Mucosa of rectum (tissue), 2 donors: ENCODE results near the gene ZBTB17.

Source experiments
- H3K27ac ChIP-seq, 2 donors: one replicate each; pipeline ENCODE4 v1.7.0; 2013; ENCODE audit warnings: inconsistent platforms in 2 of 2, low read depth in 2 of 2, low read length in 2 of 2
- H3K27me3 ChIP-seq, 2 donors: one replicate each; pipeline ENCODE4 v1.7.0; 2013; ENCODE audit warnings: low read length in 2 of 2; ENCODE audit not compliant: control insufficient read depth in 2 of 2, insufficient read depth in 2 of 2
- H3K36me3 ChIP-seq, 2 donors: one replicate each; pipeline ENCODE4 v1.7.0; 2013; ENCODE audit warnings: low read length in 2 of 2; ENCODE audit not compliant: control insufficient read depth in 2 of 2, insufficient read depth in 2 of 2
- H3K4me1 ChIP-seq, 2 donors: one replicate each; pipeline ENCODE4 v1.7.0; 2013; ENCODE audit warnings: low read length in 2 of 2, mild to moderate bottlenecking in 1 of 2; ENCODE audit not compliant: control insufficient read depth in 2 of 2, insufficient read depth in 2 of 2
- H3K4me3 ChIP-seq, 2 donors: one replicate each; pipeline ENCODE4 v1.7.0; 2013; ENCODE audit warnings: low read length in 2 of 2
- H3K9ac ChIP-seq, 2 donors: one replicate each; pipeline ENCODE4 v1.7.0; 2013; ENCODE audit warnings: low read length in 2 of 2, low read depth in 1 of 2, mild to moderate bottlenecking in 1 of 2
- H3K9me3 ChIP-seq, 2 donors: one replicate each; pipeline ENCODE4 v1.7.0; 2013; ENCODE audit warnings: low read length in 2 of 2; ENCODE audit not compliant: control insufficient read depth in 2 of 2
- donor health status: healthy.
- donor health status: Normal muscosa, but diverticular disease.

The ZBTB17 gene

GRCh38 chr1:15942661-15943327 lies 33.1 kb downstream of the ZBTB17 start:
- Histone ChIP-seq H3K4me3 (no peak overlapping the region), H3K36me3 (peaks cover 80 to 84% of the 10 kb centered on the region in 2 donors), H3K9ac (no peak overlapping the region), H3K4me1 (peaks cover 4 to 8% of the 10 kb centered on the region in 2 donors), H3K9me3 (no peaks in the 10 kb centered on the region), H3K27me3 (no peaks in the 10 kb centered on the region), H3K27ac (no peak overlapping the region)

- Histone ChIP-seq H3K9me3 (no peaks in the 10 kb centered on the region), H3K27ac (no peak overlapping the region), H3K9ac (no peak overlapping the region), H3K27me3 (no peaks in the 10 kb centered on the region), H3K4me1 (peaks cover 4 to 8% of the 10 kb centered on the region in 2 donors), H3K4me3 (no peak overlapping the region), H3K36me3 (peaks cover 80 to 84% of the 10 kb centered on the region in 2 donors)
These were observed 33.8 kb downstream of the ZBTB17 start for GRCh38 chr1:15941899-15942660.

GRCh38 chr1:15941044-15941840 lies 34.7 kb downstream of the ZBTB17 start:
- Histone ChIP-seq H3K4me1 (peaks cover 4 to 8% of the 10 kb centered on the region in 2 donors), H3K27me3 (no peaks in the 10 kb centered on the region), H3K9me3 (no peaks in the 10 kb centered on the region), H3K9ac (no peak overlapping the region), H3K36me3 (peaks cover 76 to 81% of the 10 kb centered on the region in 2 donors), H3K27ac (no peak overlapping the region), H3K4me3 (no peak overlapping the region)

- Histone ChIP-seq H3K27ac (no peak overlapping the region), H3K36me3 (peaks cover 72 to 81% of the 10 kb centered on the region in 2 donors), H3K9me3 (no peaks in the 10 kb centered on the region), H3K4me3 (no peak overlapping the region), H3K4me1 (peaks cover 4 to 8% of the 10 kb centered on the region in 2 donors), H3K27me3 (no peaks in the 10 kb centered on the region), H3K9ac (no peak overlapping the region)
These were observed 35.5 kb downstream of the ZBTB17 start for GRCh38 chr1:15940110-15941043.

- Histone ChIP-seq H3K9me3 (no peaks in the 10 kb centered on the region), H3K27me3 (no peaks in the 10 kb centered on the region), H3K4me3 (no peak overlapping the region), H3K4me1 (peaks cover 4 to 8% of the 10 kb centered on the region in 2 donors), H3K36me3 (peaks cover 74 to 82% of the 10 kb centered on the region in 2 donors), H3K27ac (peak overlapping the region in 1 of 2 donors; percentile 38), H3K9ac (no peak overlapping the region)
These were observed 36.5 kb downstream of the ZBTB17 start for GRCh38 chr1:15939181-15940109.

- Histone ChIP-seq H3K9ac (no peak overlapping the region), H3K27me3 (no peaks in the 10 kb centered on the region), H3K27ac (no peak overlapping the region), H3K36me3 (peaks cover 75 to 83% of the 10 kb centered on the region in 2 donors), H3K4me1 (peaks cover 4 to 8% of the 10 kb centered on the region in 2 donors), H3K9me3 (no peaks in the 10 kb centered on the region), H3K4me3 (no peak overlapping the region)
These were observed 37.2 kb downstream of the ZBTB17 start for GRCh38 chr1:15938628-15939161.

GRCh38 chr1:15937706-15938168 lies 38.2 kb downstream of the ZBTB17 start:
- no peak overlapping the region for H3K4me3 ChIP-seq
- no peaks in the 10 kb centered on the region for H3K27me3 ChIP-seq
- peaks cover 4 to 8% of the 10 kb centered on the region in 2 donors for H3K4me1 ChIP-seq
- H3K36me3 ChIP-seq, result peaks cover 75 to 80% of the 10 kb centered on the region in 2 donors
- H3K9me3 ChIP-seq, result no peaks in the 10 kb centered on the region
- H3K27ac ChIP-seq, result peak overlapping the region in 1 of 2 donors; percentile 5
- H3K9ac ChIP-seq, result no peak overlapping the region

- Histone ChIP-seq H3K27ac (no peak overlapping the region), H3K27me3 (no peaks in the 10 kb centered on the region), H3K9me3 (no peaks in the 10 kb centered on the region), H3K9ac (no peak overlapping the region), H3K4me1 (peaks cover 4 to 8% of the 10 kb centered on the region in 2 donors), H3K4me3 (no peak overlapping the region), H3K36me3 (peaks cover 75 to 79% of the 10 kb centered on the region in 2 donors)
These were observed 38.8 kb downstream of the ZBTB17 start for GRCh38 chr1:15937146-15937545.
